ENCODE results near the gene VRTN. TPM values are rescaled to one million over a fixed set of nuclear protein-coding genes. Genes with fewer than 3 reads are reported as not detected.
"Not testable (repeated sequence)": the region's sequence is repeated elsewhere in the genome, so short reads cannot be mapped to it uniquely, and the experiment has no call there.

The VRTN gene
- polyA plus RNA-seq, 3 donors: 0.06 TPM; not detected in 2

GRCh38 chr14:74347795-74348100 is 523 bp upstream of the VRTN start:
- DNase-seq: no peak

GRCh38 chr14:74348735-74349463 is 628 bp downstream of the VRTN start:
- no peak for DNase-seq

- DNase-seq: no peak
Measured at GRCh38 chr14:74349757-74350156, 1.5 kb downstream of the VRTN start.

GRCh38 chr14:74350211-74350927 is 2.1 kb downstream of the VRTN start:
- DNase-seq: no peak

- DNase-seq: no peak
Measured at GRCh38 chr14:74350928-74351323, 2.7 kb downstream of the VRTN start.

GRCh38 chr14:74356892-74357575 is 8.8 kb downstream of the VRTN start:
- DNase-seq: no peak

- no peak for DNase-seq
Measured at GRCh38 chr14:74357585-74357984, 9.3 kb downstream of the VRTN start.

- DNase-seq: no peak
Measured at GRCh38 chr14:74358176-74358829, 10.0 kb downstream of the VRTN start.

- no peak for DNase-seq
Measured at GRCh38 chr14:74360163-74360562, 11.9 kb downstream of the VRTN start.

GRCh38 chr14:74362361-74362915 is 14.2 kb downstream of the VRTN start:
- DNase-seq: peak; percentile 68

GRCh38 chr14:74364271-74364880 is 16.1 kb downstream of the VRTN start:
- no peak for DNase-seq

GRCh38 chr14:74368026-74368425 is 19.8 kb downstream of the VRTN start:
- no peak for DNase-seq

- no peak for DNase-seq
Measured at GRCh38 chr14:74368441-74368840, 20.2 kb downstream of the VRTN start.

GRCh38 chr14:74377976-74378690 is 29.9 kb downstream of the VRTN start:
- no peak for DNase-seq

- no peak for DNase-seq
Measured at GRCh38 chr14:74380172-74380571, 31.9 kb downstream of the VRTN start.

GRCh38 chr14:74380845-74381244 is 32.6 kb downstream of the VRTN start:
- no peak for DNase-seq

- not testable (repeated sequence) for DNase-seq
Measured at GRCh38 chr14:74381571-74381970, 33.3 kb downstream of the VRTN start.

- DNase-seq: no peak
Measured at GRCh38 chr14:74382231-74382630, 34.0 kb downstream of the VRTN start.

GRCh38 chr14:74389980-74390379 is 41.7 kb downstream of the VRTN start:
- no peak for DNase-seq

GRCh38 chr14:74390505-74390904 is 42.2 kb downstream of the VRTN start:
- DNase-seq: not testable (repeated sequence)

- no peak for DNase-seq
Measured at GRCh38 chr14:74391479-74391878, 43.2 kb downstream of the VRTN start.
